Measurements from ENCODE around the gene ATP9A.

Gene ATP9A

GRCh38 chr20:51609251-51609650 is 158.9 kb downstream of the ATP9A start:
- Histone ChIP-seq H3K9me3 (ENCODE audit: control insufficient read depth, low read length) (no peaks in the 10 kb centered on the region), H3K27me3 (replicated peaks; ENCODE audit: control insufficient read depth, insufficient read depth, low read length, poor library complexity, severe bottlenecking) (no peaks in the 10 kb centered on the region), H3K36me3 (ENCODE audit: control insufficient read depth, insufficient read depth, low read length) (no peaks in the 10 kb centered on the region), H3K4me1 (ENCODE audit: control insufficient read depth, insufficient read depth, low read length, poor library complexity, severe bottlenecking) (peaks cover 2% of the 10 kb centered on the region), H3K4me3 (ENCODE audit: insufficient read depth, low read depth, low read length, poor library complexity, severe bottlenecking) (no peak overlapping the region), H3K27ac (ENCODE audit: insufficient read depth, low read length, poor library complexity, severe bottlenecking) (no peak overlapping the region)
- DNase-seq = no peak

GRCh38 chr20:51608061-51608460 is 160.1 kb downstream of the ATP9A start:
- Histone ChIP-seq H3K4me3 (ENCODE audit: insufficient read depth, low read depth, low read length, poor library complexity, severe bottlenecking) (no peak overlapping the region), H3K4me1 (ENCODE audit: control insufficient read depth, insufficient read depth, low read length, poor library complexity, severe bottlenecking) (peaks cover 2% of the 10 kb centered on the region), H3K9me3 (ENCODE audit: control insufficient read depth, low read length) (no peaks in the 10 kb centered on the region), H3K27ac (ENCODE audit: insufficient read depth, low read length, poor library complexity, severe bottlenecking) (no peak overlapping the region), H3K36me3 (ENCODE audit: control insufficient read depth, insufficient read depth, low read length) (no peaks in the 10 kb centered on the region), H3K27me3 (replicated peaks; ENCODE audit: control insufficient read depth, insufficient read depth, low read length, poor library complexity, severe bottlenecking) (no peaks in the 10 kb centered on the region)
- DNase-seq = no peak

GRCh38 chr20:51607170-51607569 is 161.0 kb downstream of the ATP9A start:
- H3K36me3 ChIP-seq (ENCODE audit: control insufficient read depth, insufficient read depth, low read length) = no peaks in the 10 kb centered on the region
- no peaks in the 10 kb centered on the region for H3K27me3 ChIP-seq (replicated peaks; ENCODE audit: control insufficient read depth, insufficient read depth, low read length, poor library complexity, severe bottlenecking)
- no peak overlapping the region for H3K4me3 ChIP-seq (ENCODE audit: insufficient read depth, low read depth, low read length, poor library complexity, severe bottlenecking)
- H3K27ac ChIP-seq (ENCODE audit: insufficient read depth, low read length, poor library complexity, severe bottlenecking) = no peak overlapping the region
- H3K9me3 ChIP-seq (ENCODE audit: control insufficient read depth, low read length) = no peaks in the 10 kb centered on the region
- DNase-seq = no peak
- H3K4me1 ChIP-seq (ENCODE audit: control insufficient read depth, insufficient read depth, low read length, poor library complexity, severe bottlenecking) = peaks cover 2% of the 10 kb centered on the region

GRCh38 chr20:51604851-51605250 is 163.3 kb downstream of the ATP9A start:
- no peaks in the 10 kb centered on the region for H3K36me3 ChIP-seq (ENCODE audit: control insufficient read depth, insufficient read depth, low read length)
- H3K9me3 ChIP-seq (ENCODE audit: control insufficient read depth, low read length) = no peaks in the 10 kb centered on the region
- peaks cover 2% of the 10 kb centered on the region for H3K4me1 ChIP-seq (ENCODE audit: control insufficient read depth, insufficient read depth, low read length, poor library complexity, severe bottlenecking)
- no peak overlapping the region for H3K4me3 ChIP-seq (ENCODE audit: insufficient read depth, low read depth, low read length, poor library complexity, severe bottlenecking)
- DNase-seq = no peak
- no peak overlapping the region for H3K27ac ChIP-seq (ENCODE audit: insufficient read depth, low read length, poor library complexity, severe bottlenecking)
- no peaks in the 10 kb centered on the region for H3K27me3 ChIP-seq (replicated peaks; ENCODE audit: control insufficient read depth, insufficient read depth, low read length, poor library complexity, severe bottlenecking)

- DNase-seq = no peak
- H3K9me3 ChIP-seq (ENCODE audit: control insufficient read depth, low read length) = no peaks in the 10 kb centered on the region
- H3K36me3 ChIP-seq (ENCODE audit: control insufficient read depth, insufficient read depth, low read length) = no peaks in the 10 kb centered on the region
- no peak overlapping the region for H3K4me3 ChIP-seq (ENCODE audit: insufficient read depth, low read depth, low read length, poor library complexity, severe bottlenecking)
- H3K4me1 ChIP-seq (ENCODE audit: control insufficient read depth, insufficient read depth, low read length, poor library complexity, severe bottlenecking) = no peaks in the 10 kb centered on the region
- H3K27me3 ChIP-seq (replicated peaks; ENCODE audit: control insufficient read depth, insufficient read depth, low read length, poor library complexity, severe bottlenecking) = no peaks in the 10 kb centered on the region
- H3K27ac ChIP-seq (ENCODE audit: insufficient read depth, low read length, poor library complexity, severe bottlenecking) = no peak overlapping the region
These were observed 166.1 kb downstream of the ATP9A start for GRCh38 chr20:51602131-51602530.

- H3K27me3 ChIP-seq (replicated peaks; ENCODE audit: control insufficient read depth, insufficient read depth, low read length, poor library complexity, severe bottlenecking) = no peaks in the 10 kb centered on the region
- no peak overlapping the region for H3K4me3 ChIP-seq (ENCODE audit: insufficient read depth, low read depth, low read length, poor library complexity, severe bottlenecking)
- H3K4me1 ChIP-seq (ENCODE audit: control insufficient read depth, insufficient read depth, low read length, poor library complexity, severe bottlenecking) = no peaks in the 10 kb centered on the region
- H3K36me3 ChIP-seq (ENCODE audit: control insufficient read depth, insufficient read depth, low read length) = no peaks in the 10 kb centered on the region
- H3K27ac ChIP-seq (ENCODE audit: insufficient read depth, low read length, poor library complexity, severe bottlenecking) = no peak overlapping the region
- no peak for DNase-seq
- no peaks in the 10 kb centered on the region for H3K9me3 ChIP-seq (ENCODE audit: control insufficient read depth, low read length)
These were observed 167.2 kb downstream of the ATP9A start for GRCh38 chr20:51600950-51601349.

GRCh38 chr20:51600016-51600420 is 168.2 kb downstream of the ATP9A start:
- Histone ChIP-seq H3K27me3 (replicated peaks; ENCODE audit: control insufficient read depth, insufficient read depth, low read length, poor library complexity, severe bottlenecking) (no peaks in the 10 kb centered on the region), H3K27ac (ENCODE audit: insufficient read depth, low read length, poor library complexity, severe bottlenecking) (no peak overlapping the region), H3K4me3 (ENCODE audit: insufficient read depth, low read depth, low read length, poor library complexity, severe bottlenecking) (no peak overlapping the region), H3K9me3 (ENCODE audit: control insufficient read depth, low read length) (no peaks in the 10 kb centered on the region), H3K4me1 (ENCODE audit: control insufficient read depth, insufficient read depth, low read length, poor library complexity, severe bottlenecking) (no peaks in the 10 kb centered on the region), H3K36me3 (ENCODE audit: control insufficient read depth, insufficient read depth, low read length) (no peaks in the 10 kb centered on the region)
- no peak for DNase-seq

- H3K27ac ChIP-seq (ENCODE audit: insufficient read depth, low read length, poor library complexity, severe bottlenecking) = no peak overlapping the region
- no peaks in the 10 kb centered on the region for H3K9me3 ChIP-seq (ENCODE audit: control insufficient read depth, low read length)
- H3K4me1 ChIP-seq (ENCODE audit: control insufficient read depth, insufficient read depth, low read length, poor library complexity, severe bottlenecking) = no peaks in the 10 kb centered on the region
- no peak overlapping the region for H3K4me3 ChIP-seq (ENCODE audit: insufficient read depth, low read depth, low read length, poor library complexity, severe bottlenecking)
- no peaks in the 10 kb centered on the region for H3K36me3 ChIP-seq (ENCODE audit: control insufficient read depth, insufficient read depth, low read length)
- H3K27me3 ChIP-seq (replicated peaks; ENCODE audit: control insufficient read depth, insufficient read depth, low read length, poor library complexity, severe bottlenecking) = no peaks in the 10 kb centered on the region
- no peak for DNase-seq
These were observed 169.6 kb downstream of the ATP9A start for GRCh38 chr20:51598556-51598955.

- Histone ChIP-seq H3K27me3 (replicated peaks; ENCODE audit: control insufficient read depth, insufficient read depth, low read length, poor library complexity, severe bottlenecking) (no peaks in the 10 kb centered on the region), H3K4me1 (ENCODE audit: control insufficient read depth, insufficient read depth, low read length, poor library complexity, severe bottlenecking) (no peaks in the 10 kb centered on the region), H3K4me3 (ENCODE audit: insufficient read depth, low read depth, low read length, poor library complexity, severe bottlenecking) (no peak overlapping the region), H3K27ac (ENCODE audit: insufficient read depth, low read length, poor library complexity, severe bottlenecking) (no peak overlapping the region), H3K36me3 (ENCODE audit: control insufficient read depth, insufficient read depth, low read length) (no peaks in the 10 kb centered on the region), H3K9me3 (ENCODE audit: control insufficient read depth, low read length) (no peaks in the 10 kb centered on the region)
- no peak for DNase-seq
These were observed 170.6 kb downstream of the ATP9A start for GRCh38 chr20:51597389-51598231.

GRCh38 chr20:51596668-51597388 is 171.4 kb downstream of the ATP9A start:
- no peak overlapping the region for H3K4me3 ChIP-seq (ENCODE audit: insufficient read depth, low read depth, low read length, poor library complexity, severe bottlenecking)
- no peaks in the 10 kb centered on the region for H3K4me1 ChIP-seq (ENCODE audit: control insufficient read depth, insufficient read depth, low read length, poor library complexity, severe bottlenecking)
- H3K9me3 ChIP-seq (ENCODE audit: control insufficient read depth, low read length) = no peaks in the 10 kb centered on the region
- H3K36me3 ChIP-seq (ENCODE audit: control insufficient read depth, insufficient read depth, low read length) = no peaks in the 10 kb centered on the region
- DNase-seq = no peak
- H3K27ac ChIP-seq (ENCODE audit: insufficient read depth, low read length, poor library complexity, severe bottlenecking) = no peak overlapping the region
- no peaks in the 10 kb centered on the region for H3K27me3 ChIP-seq (replicated peaks; ENCODE audit: control insufficient read depth, insufficient read depth, low read length, poor library complexity, severe bottlenecking)
